GM23338 (cell line): ENCODE measurements around the gene KIAA0513. TPM values are rescaled to one million over a fixed set of nuclear protein-coding genes. Genes with fewer than 3 reads are reported as not detected.
A peak's percentile ranks its signal among the peaks of the same experiment; 100 is the strongest.

ENCODE experiments used
- ATAC-seq: fragments of 200-7000 bp; cut with Tn5 transposase; 3 replicates; pipeline ENCODE4 v1.9.1; 2020
- DNase-seq: peaks from one replicate; pipeline ENCODE4 v3.0.0-alpha.2; 2015; ENCODE audit warnings: low spot score
- H2AFZ ChIP-seq: fragments of 200-600 bp; sonication (generic); 2 replicates; pipeline ENCODE4 v1.8.0; 2016; ENCODE audit warnings: antibody characterized with exemption, mild to moderate bottlenecking, moderate library complexity
- H3F3A ChIP-seq: fragments of 200-600 bp; sonication (generic); replicated peaks from 2 replicates; pipeline ENCODE4 v1.8.0; 2017; ENCODE audit warnings: antibody characterized with exemption, mixed run types, low read depth
- H3K27ac ChIP-seq: fragments of 200-600 bp; sonication (generic); 2 replicates; pipeline ENCODE4 v1.6.1; 2016; ENCODE audit warnings: low read depth
- H3K27me3 ChIP-seq: fragments of 200-600 bp; sonication (generic); 2 replicates; pipeline ENCODE4 v1.8.0; 2016; ENCODE audit warnings: mild to moderate bottlenecking, mixed run types, moderate library complexity; ENCODE audit not compliant: insufficient read depth
- H3K36me3 ChIP-seq: fragments of 200-600 bp; sonication (generic); 2 replicates; pipeline ENCODE4 v1.8.0; 2016; ENCODE audit warnings: mild to moderate bottlenecking; ENCODE audit not compliant: insufficient read depth
- H3K4me1 ChIP-seq: fragments of 200-600 bp; sonication (generic); 2 replicates; pipeline ENCODE4 v1.8.0; 2016; ENCODE audit warnings: mild to moderate bottlenecking, moderate library complexity; ENCODE audit not compliant: insufficient read depth
- H3K4me2 ChIP-seq: fragments of 200-600 bp; sonication (generic); 2 replicates; pipeline ENCODE4 v1.7.1; 2017; ENCODE audit warnings: mixed run types
- H3K4me3 ChIP-seq: fragments of 200-600 bp; sonication (generic); 2 replicates; pipeline ENCODE4 v1.6.1; 2016; ENCODE audit warnings: mixed run types
- H3K79me2 ChIP-seq: fragments of 200-600 bp; sonication (generic); replicated peaks from 2 replicates; pipeline ENCODE4 v1.8.0; 2017; ENCODE audit warnings: mild to moderate bottlenecking; ENCODE audit not compliant: insufficient read depth
- H3K9me2 ChIP-seq: fragments of 200-600 bp; sonication (generic); 2 replicates; pipeline ENCODE4 v1.8.0; 2017; ENCODE audit not compliant: insufficient read depth
- H4K20me1 ChIP-seq: fragments of 200-600 bp; sonication (generic); replicated peaks from 2 replicates; pipeline ENCODE4 v1.8.0; 2017; ENCODE audit warnings: mild to moderate bottlenecking; ENCODE audit not compliant: insufficient read depth
- H3K27ac Mint-ChIP-seq: 2 replicates; pipeline ENCODE4 v1.8.0; 2020; ENCODE audit warnings: inconsistent platforms, mild to moderate bottlenecking, moderate library complexity, mixed read lengths
- H3K27me3 Mint-ChIP-seq: 3 replicates; pipeline ENCODE4 v1.8.0; 2022; ENCODE audit warnings: low read depth, mild to moderate bottlenecking, moderate library complexity, mixed read lengths, inconsistent platforms; ENCODE audit not compliant: insufficient read depth, poor library complexity
- H3K36me3 Mint-ChIP-seq: 3 replicates; pipeline ENCODE4 v1.8.0; 2021; ENCODE audit warnings: low read depth, mild to moderate bottlenecking, inconsistent platforms, moderate library complexity, mixed read lengths
- H3K4me1 Mint-ChIP-seq: 3 replicates; pipeline ENCODE4 v1.8.0; 2020; ENCODE audit warnings: mild to moderate bottlenecking, inconsistent platforms, mixed read lengths
- H3K4me3 Mint-ChIP-seq: 3 replicates; pipeline ENCODE4 v1.8.0; 2021; ENCODE audit warnings: moderate library complexity, mild to moderate bottlenecking, inconsistent platforms, mixed read lengths
- H3K9me3 Mint-ChIP-seq: 3 replicates; pipeline ENCODE4 v1.8.0; 2020; ENCODE audit warnings: moderate library complexity, mild to moderate bottlenecking, inconsistent platforms, mixed read lengths
- CREB1 ChIP-seq: fragments of 250-450 bp; sonication (Bioruptor Pico); IDR thresholded peaks from 2 replicates; pipeline ENCODE4 v1.5.0; 2020; ENCODE audit warnings: low read depth, mild to moderate bottlenecking, moderate library complexity
- CTCF ChIP-seq, 2 experiments: fragments of 200-600 bp in 1 of 2; sonication (generic) in 1 of 2; conservative IDR thresholded peaks; 2 replicates each; pipeline versions ENCODE4 v1.5.1 to v1.6.1; 2016 to 2017; ENCODE audit warnings: antibody characterized with exemption in 2 of 2, low read depth in 2 of 2, mild to moderate bottlenecking in 2 of 2, moderate library complexity in 1 of 2
- ETS1 ChIP-seq: IDR thresholded peaks from 2 replicates; pipeline ENCODE4 v1.6.1; 2016; ENCODE audit warnings: antibody characterized with exemption
- NANOG ChIP-seq: IDR thresholded peaks from 2 replicates; pipeline ENCODE4 v1.6.1; 2016; ENCODE audit warnings: antibody characterized with exemption, borderline replicate concordance
- ZNF462 ChIP-seq: fragments of 250-450 bp; sonication (Bioruptor Pico); IDR thresholded peaks from 2 replicates; pipeline ENCODE4 v1.5.0; 2020; ENCODE audit warnings: mild to moderate bottlenecking, moderate library complexity
- polyA plus RNA-seq: library from polyadenylated mRNA; unstranded; fragments of >200 nt; fragmentation: Nextera tagmentation; extraction: Ambion mirVana; gene quantifications from 2 replicates; pipeline ENCODE4 v1.2.1, GENCODE V29; 2016
- total RNA-seq: library from RNA; depleted of rRNA; stranded (reverse); fragments of >200 nt; shearing (Covaris generic); gene quantifications from 2 replicates; pipeline ENCODE4 v1.2.3, GENCODE V29; 2014

The KIAA0513 gene
- total and polyA plus RNA-seq, 2 experiments from 2014 or later, result 2.1 to 8.7 TPM

DNA sequence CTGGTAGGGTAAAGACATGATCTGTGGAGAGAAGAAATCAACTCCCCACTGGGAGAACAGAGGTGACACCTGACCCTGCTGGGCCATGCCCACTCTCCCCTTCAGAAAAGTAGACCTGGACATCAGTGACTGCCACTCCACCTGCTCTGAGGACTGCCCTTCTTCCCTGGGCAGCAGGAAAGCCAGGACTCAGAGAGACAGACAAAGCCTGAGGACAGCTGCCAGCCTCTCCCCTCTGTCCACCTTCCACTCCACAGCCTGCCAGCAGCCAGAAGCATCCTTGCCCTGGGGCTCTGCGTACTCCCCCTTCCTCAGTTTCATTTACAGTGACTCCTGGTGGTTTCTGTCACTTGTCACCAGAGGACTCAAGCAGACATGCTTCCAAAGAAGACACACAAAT lies 40.7 kb upstream of the KIAA0513 start (continued):
- no peak for TF ChIP-seq ZNF462 (CRISPR knock-in tag)
- no peak for TF ChIP-seq CREB1 (CRISPR knock-in tag)

DNA sequence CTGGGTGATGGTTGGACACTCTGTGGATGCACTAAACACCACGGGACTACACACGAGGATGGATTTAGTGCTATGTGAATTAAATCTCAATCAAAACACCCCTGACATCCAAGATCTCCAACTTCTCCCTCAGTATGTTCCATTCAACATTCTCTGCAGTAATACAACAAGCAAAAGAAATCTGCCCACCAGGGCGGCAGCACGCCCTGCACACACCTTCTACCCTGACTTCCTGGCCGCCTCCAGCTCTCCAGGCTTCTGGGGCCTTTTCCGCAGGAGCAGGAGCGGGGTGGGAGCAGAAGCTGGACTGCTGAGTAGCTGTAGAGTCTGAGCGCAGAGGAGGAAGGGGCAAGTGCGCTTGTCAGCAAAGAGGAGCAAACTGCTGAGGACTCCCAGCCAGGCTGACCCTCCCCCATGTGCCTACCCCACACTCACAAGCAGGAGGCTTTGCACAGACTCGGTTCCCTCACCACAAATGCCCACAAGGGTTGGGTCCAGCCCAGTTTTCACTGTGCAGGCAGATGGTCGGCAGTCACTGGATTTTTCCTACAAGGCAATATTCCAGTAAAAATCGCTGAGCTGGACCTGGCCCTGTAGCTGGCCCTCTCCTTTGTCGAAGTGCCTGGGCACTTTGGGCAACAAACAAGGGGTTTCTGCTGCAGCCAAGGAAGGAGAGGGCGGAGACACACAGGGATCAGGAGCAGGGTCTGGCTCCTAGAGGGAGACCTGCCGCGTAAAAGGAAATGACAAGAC lies 39.1 kb upstream of the KIAA0513 start:
- Histone ChIP-seq H3K9me2 (no peaks in the 10 kb centered on the region), H4K20me1 (peaks cover 7% of the 10 kb centered on the region), H2AFZ (no peak overlapping the region), H3K27me3 (no peaks in the 10 kb centered on the region), H3K4me1 (no peaks in the 10 kb centered on the region), H3K4me3 (no peak overlapping the region), H3K4me2 (no peak overlapping the region), H3K27ac (no peak overlapping the region), H3K36me3 (peaks cover 5% of the 10 kb centered on the region; the same call in 1 of the 2 replicates), H3F3A (no peaks in the 10 kb centered on the region), H3K79me2 (peaks cover 35% of the 10 kb centered on the region; the same call in 1 of the 2 replicates)
- Mint-ChIP-seq H3K36me3 (peaks cover 55% of the 10 kb centered on the region), H3K4me1 (no peaks in the 10 kb centered on the region), H3K4me3 (no peak overlapping the region), H3K27ac (no peak overlapping the region), H3K9me3 (no peaks in the 10 kb centered on the region), H3K27me3 (peaks cover 3% of the 10 kb centered on the region)
- no peak for ATAC-seq
- TF ChIP-seq ZNF462 (CRISPR knock-in tag) (no peak), CTCF (conservative IDR thresholded peaks at IDR 0.05; ENCODE audit: low read depth in 2 of 2) (peak; percentile 21 to 27; a peak in 2 of 4 replicates), NANOG (no peak), ETS1 (no peak)
- DNase-seq, result no peak
